ENCODE data around the gene NTNG1. TPM values are rescaled to one million over a fixed set of nuclear protein-coding genes. Genes with fewer than 3 reads are reported as not detected.

Gene NTNG1
- polyA plus RNA-seq, 6 donors from 2014 or later, result 0.52 to 2.2 (median 1.1) TPM; not detected in 1

DNA sequence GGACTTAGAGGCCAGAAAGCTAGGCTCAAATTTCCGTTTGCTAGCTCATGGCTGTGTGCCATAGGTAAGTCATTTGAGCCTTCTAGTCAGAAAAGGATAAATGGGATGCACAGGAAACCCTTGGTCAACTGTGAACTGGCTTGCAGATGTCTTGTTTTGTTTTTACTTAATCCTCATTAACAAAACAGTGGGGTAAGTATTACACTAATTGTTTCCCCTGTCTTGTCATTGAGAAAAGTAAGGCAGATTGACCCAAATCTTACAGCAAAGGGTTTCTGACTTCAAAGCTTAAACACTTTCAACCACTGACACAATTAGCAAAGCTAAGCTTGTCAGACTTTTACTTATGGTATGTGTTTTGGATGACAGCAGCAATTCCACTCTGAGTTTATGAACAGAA is 291.3 kb downstream of the NTNG1 start:
- H3K9me3 Mint-ChIP-seq, result no peaks in the 10 kb centered on the region
- peaks cover 11 to 37% (median 17%) of the 10 kb centered on the region in 3 donors for H3K4me1 Mint-ChIP-seq
- ATAC-seq (ENCODE audit: low read depth in 2 of 2), result no peak
- DNase-seq, result no peak
- H3K36me3 Mint-ChIP-seq, result no peaks in the 10 kb centered on the region
- H3K27me3 Mint-ChIP-seq, result no peaks in the 10 kb centered on the region
- no peak overlapping the region for H3K27ac Mint-ChIP-seq
- H3K4me3 Mint-ChIP-seq, result no peak overlapping the region

DNA sequence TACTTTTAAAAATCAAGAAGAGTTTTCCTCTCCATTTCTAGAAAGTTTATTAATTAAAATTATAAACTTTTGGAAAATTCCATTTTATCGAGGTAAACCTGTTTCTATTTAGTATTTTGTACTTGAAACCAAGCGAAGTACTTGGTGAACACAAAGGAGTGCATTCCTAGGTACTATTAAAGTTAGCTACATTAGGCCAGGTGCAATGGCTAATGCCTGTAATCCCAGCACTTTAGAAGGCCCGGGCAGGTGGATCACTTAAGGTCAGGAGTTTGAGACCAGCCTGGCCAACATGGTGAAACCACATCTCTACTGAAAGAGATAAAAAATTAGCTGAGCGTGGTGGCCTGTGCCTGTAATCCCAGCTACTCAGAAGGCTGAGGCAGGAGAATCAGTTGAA is 292.2 kb downstream of the NTNG1 start:
- Mint-ChIP-seq H3K27ac (peak overlapping the region in 2 of 6 donors; percentile 3 to 58), H3K9me3 (no peaks in the 10 kb centered on the region), H3K4me3 (no peak overlapping the region), H3K27me3 (no peaks in the 10 kb centered on the region), H3K4me1 (peaks cover 11 to 37% (median 17%) of the 10 kb centered on the region in 3 donors), H3K36me3 (no peaks in the 10 kb centered on the region)
- ATAC-seq (ENCODE audit: low read depth in 2 of 2) (no peak), DNase-seq (no peak)

DNA sequence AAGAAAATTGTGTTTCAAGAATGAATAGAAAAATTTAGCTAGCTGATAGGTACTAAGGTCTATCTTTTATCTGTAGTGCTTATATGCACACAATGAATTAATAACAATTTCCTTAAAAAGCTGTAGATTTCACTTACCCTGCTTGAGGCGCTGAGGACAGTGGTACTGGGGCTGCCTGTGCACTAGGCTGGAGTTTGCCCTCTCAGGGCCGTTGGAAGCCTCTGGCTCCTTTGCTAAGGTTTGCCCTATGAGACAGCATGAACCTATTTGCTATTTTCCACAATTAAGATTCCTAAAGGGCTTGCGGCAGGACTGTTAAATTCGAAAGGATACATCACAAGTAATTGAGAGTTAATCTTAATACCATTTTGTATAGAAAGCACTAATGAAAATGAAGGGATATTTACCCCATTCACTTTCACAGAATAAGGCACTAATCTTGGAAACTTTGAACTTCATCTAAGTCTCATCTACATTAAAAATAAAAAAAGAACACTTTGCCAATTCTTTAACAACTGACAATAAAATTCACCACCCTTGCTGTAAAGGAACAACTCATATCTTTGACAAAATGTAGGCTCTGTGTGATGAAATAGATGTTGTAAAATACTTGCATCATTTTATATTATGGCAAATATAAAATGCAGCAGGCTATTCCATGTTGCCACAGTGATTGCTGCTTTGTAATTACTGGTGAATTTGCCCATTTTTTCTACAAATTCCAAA is 293.0 kb downstream of the NTNG1 start:
- peak overlapping the region in 4 of 8 donors; percentile 24 to 64 (median 54) for H3K4me3 Mint-ChIP-seq
- H3K27ac Mint-ChIP-seq, result peak overlapping the region in 5 of 6 donors; percentile 21 to 69 (median 56)
- no peak for DNase-seq
- no peaks in the 10 kb centered on the region for H3K27me3 Mint-ChIP-seq
- no peaks in the 10 kb centered on the region for H3K36me3 Mint-ChIP-seq
- H3K9me3 Mint-ChIP-seq, result no peaks in the 10 kb centered on the region
- ATAC-seq (ENCODE audit: low read depth in 2 of 2), result no peak
- peaks cover 11 to 40% (median 17%) of the 10 kb centered on the region in 3 donors for H3K4me1 Mint-ChIP-seq

DNA sequence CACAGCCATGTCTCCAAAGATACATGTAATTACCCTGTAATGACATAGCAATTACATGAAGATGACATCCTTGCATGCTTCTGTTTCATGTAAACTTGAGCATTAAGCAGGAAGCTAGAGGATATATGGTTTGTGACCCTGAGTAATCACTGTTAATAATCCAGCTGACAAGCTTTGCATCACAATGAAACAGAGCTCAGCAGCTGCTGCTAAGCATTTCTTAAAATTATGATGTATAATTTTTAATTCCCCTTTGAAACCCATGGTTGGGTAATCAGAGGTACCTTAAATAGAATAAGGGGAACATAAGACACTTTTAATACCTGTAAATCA is 293.5 kb downstream of the NTNG1 start:
- Mint-ChIP-seq H3K9me3 (no peaks in the 10 kb centered on the region), H3K36me3 (no peaks in the 10 kb centered on the region), H3K4me3 (peak overlapping the region; percentile 24 to 77 (median 54)), H3K4me1 (peaks cover 11 to 42% (median 17%) of the 10 kb centered on the region in 3 donors), H3K27ac (peak overlapping the region in 5 of 6 donors; percentile 34 to 69 (median 48)), H3K27me3 (no peaks in the 10 kb centered on the region)
- peak; percentile 77 to 86 for ATAC-seq (ENCODE audit: low read depth in 2 of 2)
- no peak for DNase-seq

DNA sequence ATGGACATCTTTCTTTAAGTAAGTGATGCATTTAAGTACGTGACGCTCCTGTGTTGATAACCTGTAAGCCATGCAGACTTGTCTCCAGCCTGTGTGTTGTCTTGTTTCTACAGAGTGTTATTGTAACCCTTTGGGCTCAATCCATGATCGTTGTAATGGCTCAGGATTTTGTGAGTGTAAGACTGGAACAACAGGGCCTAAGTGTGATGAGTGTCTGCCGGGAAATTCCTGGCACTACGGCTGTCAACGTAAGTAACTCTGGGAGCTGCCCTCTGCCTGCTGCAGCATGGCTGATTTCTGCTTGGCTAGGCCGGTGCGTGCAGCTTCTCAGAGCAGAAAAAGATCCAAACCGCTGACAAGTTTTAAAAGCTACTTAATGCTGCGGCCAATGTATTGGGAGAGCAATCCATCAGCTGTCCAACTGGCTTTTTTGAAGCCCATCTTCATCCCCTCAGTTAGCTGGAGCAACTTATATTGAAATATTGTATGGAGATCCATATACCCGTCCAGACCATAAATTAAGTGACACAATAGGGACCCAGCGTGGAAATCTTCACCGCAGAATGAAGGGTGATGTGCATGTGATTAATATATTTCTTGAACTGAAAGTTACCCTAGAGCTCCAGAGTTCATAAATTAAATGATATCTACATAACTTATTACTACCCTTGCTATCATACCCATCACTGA is 295.9 kb downstream of the NTNG1 start:
- no peak for ATAC-seq (ENCODE audit: low read depth in 2 of 2)
- H3K27ac Mint-ChIP-seq, result peak overlapping the region in 1 of 6 donors; percentile 87
- H3K4me3 Mint-ChIP-seq, result no peak overlapping the region

DNA sequence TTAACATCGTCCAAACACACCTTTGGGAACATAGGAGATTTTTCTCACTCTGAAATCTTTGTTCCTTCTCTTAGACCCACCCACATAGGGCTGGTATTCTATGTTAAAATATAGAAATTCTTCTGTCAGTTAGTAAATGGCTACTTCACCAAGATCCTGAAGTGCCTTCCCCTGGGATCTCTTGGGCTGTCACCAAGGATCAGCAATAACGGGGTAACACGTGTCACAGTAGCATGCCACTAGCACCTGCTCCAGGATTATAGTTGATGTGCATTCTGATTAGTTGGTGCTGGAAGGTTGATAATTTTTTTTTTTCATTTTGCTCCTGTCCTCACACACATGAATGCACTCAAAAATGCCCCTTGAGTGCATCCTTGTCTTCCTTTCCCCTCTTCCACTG is 298.7 kb downstream of the NTNG1 start:
- Mint-ChIP-seq H3K4me3 (no peak overlapping the region), H3K27ac (peak overlapping the region in 3 of 6 donors; percentile 16 to 47 (median 22)), H3K27me3 (no peaks in the 10 kb centered on the region), H3K9me3 (peaks cover 0 to 4% (median 0%) of the 10 kb centered on the region in 7 donors), H3K4me1 (peaks cover 24 to 56% (median 45%) of the 10 kb centered on the region in 3 donors), H3K36me3 (no peaks in the 10 kb centered on the region)
- DNase-seq, result no peak
- no peak for ATAC-seq (ENCODE audit: low read depth in 2 of 2)

More for the DNA sequence above, 295.9 kb downstream of the NTNG1 start:
- Mint-ChIP-seq H3K27me3 (no peaks in the 10 kb centered on the region), H3K9me3 (peaks cover 0 to 4% (median 0%) of the 10 kb centered on the region in 7 donors), H3K4me1 (peaks cover 14 to 55% (median 29%) of the 10 kb centered on the region in 3 donors), H3K36me3 (no peaks in the 10 kb centered on the region)
- no peak for DNase-seq

DNA sequence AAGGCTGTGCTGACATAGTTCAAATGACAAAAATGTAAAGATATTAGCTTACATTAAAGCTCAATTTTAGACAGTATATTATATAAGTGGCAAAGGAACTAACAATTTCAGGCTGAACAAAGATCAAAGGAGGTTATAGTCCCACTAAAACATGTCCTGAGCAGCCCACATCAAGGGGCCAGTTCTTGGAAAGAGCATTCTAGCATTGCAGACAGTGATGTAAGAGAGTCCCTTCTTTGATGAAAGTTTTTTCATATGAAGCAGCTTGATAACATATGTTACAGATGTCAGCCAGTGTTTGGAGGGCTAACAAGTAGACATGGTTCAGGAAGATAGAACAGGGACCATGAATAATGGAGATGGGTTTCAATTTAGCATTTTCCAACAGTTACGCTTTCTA is 301.7 kb downstream of the NTNG1 start:
- Mint-ChIP-seq H3K27ac (peak overlapping the region in 1 of 6 donors; percentile 62), H3K4me3 (no peak overlapping the region)
- no peak for DNase-seq

DNA sequence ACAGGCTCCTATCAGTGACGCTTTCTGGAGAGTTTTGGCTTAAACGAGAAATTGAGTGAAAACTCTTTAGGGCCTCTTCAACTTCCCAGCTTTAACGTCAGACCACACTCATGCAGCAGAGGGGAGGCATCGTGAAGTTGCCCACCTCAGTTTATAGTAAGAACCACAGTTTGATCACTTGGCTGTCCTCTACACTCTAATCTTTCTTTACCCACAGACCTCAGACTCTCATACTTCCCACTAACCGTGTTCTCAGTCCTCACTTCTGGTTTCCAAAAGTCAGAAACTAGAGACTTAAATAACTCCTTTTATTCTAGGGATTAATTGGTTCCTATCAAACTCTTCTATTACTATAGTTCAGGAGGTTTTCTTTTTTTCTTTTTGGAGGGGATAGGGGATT is 302.2 kb downstream of the NTNG1 start:
- peaks cover 31 to 57% (median 50%) of the 10 kb centered on the region in 3 donors for H3K4me1 Mint-ChIP-seq
- H3K27me3 Mint-ChIP-seq, result no peaks in the 10 kb centered on the region
- ATAC-seq (ENCODE audit: low read depth in 2 of 2), result no peak
- H3K4me3 Mint-ChIP-seq, result no peak overlapping the region
- peaks cover 0 to 4% (median 0%) of the 10 kb centered on the region in 7 donors for H3K9me3 Mint-ChIP-seq
- peak overlapping the region in 3 of 6 donors; percentile 6 to 45 (median 41) for H3K27ac Mint-ChIP-seq
- no peaks in the 10 kb centered on the region for H3K36me3 Mint-ChIP-seq
- no peak for DNase-seq

More for the DNA sequence above, 301.7 kb downstream of the NTNG1 start:
- no peaks in the 10 kb centered on the region for H3K36me3 Mint-ChIP-seq
- H3K27me3 Mint-ChIP-seq, result no peaks in the 10 kb centered on the region
- H3K9me3 Mint-ChIP-seq, result peaks cover 0 to 4% (median 0%) of the 10 kb centered on the region in 7 donors
- no peak for ATAC-seq (ENCODE audit: low read depth in 2 of 2)
- H3K4me1 Mint-ChIP-seq, result peaks cover 31 to 53% (median 50%) of the 10 kb centered on the region in 3 donors

DNA sequence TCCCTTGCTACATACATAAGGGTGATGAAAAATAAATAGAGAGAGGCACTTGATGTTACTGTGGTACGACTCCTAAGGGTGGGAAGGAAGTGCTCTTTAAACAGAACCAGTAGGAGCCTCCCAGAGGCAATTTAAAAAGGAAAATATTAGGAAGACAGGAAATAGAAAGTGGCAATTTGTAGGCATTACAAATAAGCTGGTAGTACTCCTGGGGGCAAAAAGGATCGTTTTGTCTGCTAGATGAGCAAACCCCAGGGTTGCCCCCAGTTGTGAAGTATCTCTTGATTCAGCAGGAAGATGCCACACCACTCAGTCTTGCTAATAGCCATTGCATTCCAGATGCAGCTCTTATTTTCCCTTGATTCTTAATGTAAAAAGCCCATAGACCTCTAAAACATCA is 303.0 kb downstream of the NTNG1 start:
- Mint-ChIP-seq H3K27me3 (no peaks in the 10 kb centered on the region), H3K9me3 (peaks cover 0 to 4% (median 0%) of the 10 kb centered on the region in 7 donors), H3K4me1 (peaks cover 32 to 60% (median 57%) of the 10 kb centered on the region in 3 donors), H3K27ac (peak overlapping the region in 1 of 6 donors; percentile 52), H3K36me3 (no peaks in the 10 kb centered on the region), H3K4me3 (no peak overlapping the region)
- no peak for DNase-seq
- no peak for ATAC-seq (ENCODE audit: low read depth in 2 of 2)

DNA sequence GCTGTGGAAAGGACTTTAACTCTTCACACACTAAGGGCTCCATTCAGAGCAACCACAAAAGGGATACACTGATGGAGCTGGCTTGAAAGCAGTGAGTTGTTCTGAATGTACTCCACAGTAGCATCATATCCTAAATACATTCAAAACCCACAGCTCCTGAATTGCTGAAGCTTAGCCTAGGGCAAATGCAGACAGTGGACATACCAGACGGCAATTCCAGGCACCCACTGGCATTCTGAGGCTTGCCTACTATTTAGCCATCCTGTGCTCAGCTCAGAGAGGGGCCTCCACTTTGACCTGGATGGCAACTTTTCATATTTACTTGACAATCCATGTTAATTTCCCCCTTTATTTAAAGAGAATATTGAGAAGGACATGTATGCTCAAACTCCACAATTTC is 303.5 kb downstream of the NTNG1 start:
- DNase-seq, result no peak
- Mint-ChIP-seq H3K36me3 (no peaks in the 10 kb centered on the region), H3K9me3 (peaks cover 0 to 4% (median 0%) of the 10 kb centered on the region in 7 donors), H3K4me3 (no peak overlapping the region), H3K27me3 (no peaks in the 10 kb centered on the region), H3K4me1 (peaks cover 36 to 62% (median 61%) of the 10 kb centered on the region in 3 donors), H3K27ac (peak overlapping the region in 1 of 6 donors; percentile 55)
- ATAC-seq (ENCODE audit: low read depth in 2 of 2), result no peak

DNA sequence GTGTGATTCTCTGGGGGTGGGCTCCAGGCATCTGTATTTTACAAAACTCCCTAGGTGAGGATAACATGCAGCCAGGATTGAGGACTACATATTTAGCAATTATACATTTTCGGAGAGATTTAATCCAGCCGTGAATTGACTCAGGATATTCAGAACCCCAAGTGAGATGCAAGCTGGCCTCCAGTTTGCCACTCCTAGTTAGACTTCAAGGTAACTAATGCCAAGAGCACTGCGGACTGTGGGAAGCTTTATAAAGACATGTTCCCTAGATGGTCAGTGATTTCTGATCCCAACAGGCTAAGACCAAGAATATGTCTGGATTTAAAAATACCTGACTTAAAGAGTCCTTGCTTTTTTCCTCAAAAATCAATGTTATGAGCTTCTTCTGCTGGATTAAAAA is 308.5 kb downstream of the NTNG1 start:
- no peaks in the 10 kb centered on the region for H3K36me3 Mint-ChIP-seq
- H3K27me3 Mint-ChIP-seq, result no peaks in the 10 kb centered on the region
- no peak for DNase-seq
- H3K9me3 Mint-ChIP-seq, result no peaks in the 10 kb centered on the region
- H3K4me1 Mint-ChIP-seq, result peaks cover 49 to 80% (median 67%) of the 10 kb centered on the region in 3 donors
- ATAC-seq (ENCODE audit: low read depth in 2 of 2), result no peak
- peak overlapping the region in 5 of 6 donors; percentile 59 to 95 (median 73) for H3K27ac Mint-ChIP-seq
- H3K4me3 Mint-ChIP-seq, result peak overlapping the region in 5 of 8 donors; percentile 17 to 89 (median 78)

DNA sequence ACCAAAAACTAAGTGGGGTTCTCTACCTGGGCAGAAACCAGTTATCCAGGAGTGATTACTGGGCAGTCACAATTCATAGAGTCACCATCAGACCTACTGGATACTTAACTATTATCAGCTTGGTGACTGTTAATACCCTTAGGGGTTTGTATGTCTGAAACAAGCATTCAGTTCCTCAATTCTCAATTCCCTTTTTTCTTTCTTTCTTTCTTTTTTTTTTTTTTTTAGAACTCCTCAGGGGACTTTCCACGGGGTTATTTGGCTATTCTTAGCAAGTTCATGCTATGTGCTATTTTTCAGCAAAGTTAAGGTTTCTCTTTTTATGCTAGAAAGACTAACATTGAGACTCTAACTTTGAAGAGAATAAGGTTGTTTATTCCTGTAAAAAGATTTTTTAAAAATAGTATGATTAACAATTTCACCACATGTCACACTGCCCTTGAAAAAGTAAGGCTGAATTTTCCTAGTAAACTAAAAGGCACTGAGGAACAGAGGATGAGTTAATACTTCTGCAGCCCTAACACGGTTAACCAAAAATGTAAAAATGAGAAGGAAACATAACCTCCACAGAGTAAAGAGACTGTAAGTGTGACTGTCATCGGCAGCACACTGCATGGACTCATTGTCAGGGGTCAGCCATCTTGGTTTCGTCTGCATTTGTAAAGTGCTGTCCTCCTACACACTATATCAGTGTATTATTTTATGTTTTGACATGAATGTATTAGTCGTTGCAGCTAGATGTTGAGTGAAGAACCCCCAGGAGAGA is 310.2 kb downstream of the NTNG1 start:
- ATAC-seq (ENCODE audit: low read depth in 2 of 2), result peak; percentile 80 to 81

DNA sequence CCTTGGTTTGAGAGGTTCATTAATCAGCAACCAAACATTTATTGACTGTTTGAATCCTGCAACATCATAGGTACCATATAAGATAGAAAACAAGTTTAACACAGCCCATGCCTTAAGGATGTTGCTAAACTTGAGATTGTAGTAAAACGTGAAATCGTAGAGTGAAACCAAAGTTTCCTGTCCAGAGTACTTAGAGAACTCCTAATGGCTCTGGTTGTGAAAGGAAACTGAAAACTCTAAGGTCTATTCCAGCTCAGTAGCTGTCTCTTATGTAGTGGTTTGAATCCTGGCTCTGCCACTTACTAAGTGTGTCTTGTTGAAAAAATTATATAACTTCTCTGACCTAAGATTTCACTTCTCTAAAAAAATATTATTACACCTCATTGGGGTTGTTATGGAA is 310.9 kb downstream of the NTNG1 start:
- H3K4me1 Mint-ChIP-seq, result peaks cover 54 to 85% (median 70%) of the 10 kb centered on the region in 3 donors
- ATAC-seq (ENCODE audit: low read depth in 2 of 2), result peak; percentile 34 to 47

More for the DNA sequence above, 310.2 kb downstream of the NTNG1 start:
- DNase-seq, result peak; percentile 67
- Mint-ChIP-seq H3K9me3 (no peaks in the 10 kb centered on the region), H3K36me3 (no peaks in the 10 kb centered on the region), H3K27me3 (no peaks in the 10 kb centered on the region), H3K27ac (peak overlapping the region; percentile 92 to 98 (median 95)), H3K4me1 (peaks cover 58 to 87% (median 75%) of the 10 kb centered on the region in 3 donors), H3K4me3 (peak overlapping the region; percentile 69 to 89 (median 80))

More for the DNA sequence above, 310.9 kb downstream of the NTNG1 start:
- no peaks in the 10 kb centered on the region for H3K9me3 Mint-ChIP-seq
- H3K36me3 Mint-ChIP-seq, result no peaks in the 10 kb centered on the region
- DNase-seq, result no peak
- peak overlapping the region; percentile 92 to 98 (median 95) for H3K27ac Mint-ChIP-seq
- peak overlapping the region; percentile 69 to 89 (median 80) for H3K4me3 Mint-ChIP-seq
- H3K27me3 Mint-ChIP-seq, result no peaks in the 10 kb centered on the region
